Sigmoid colon (tissue), 7 donors: ENCODE measurements around the gene ARID2. TPM values are rescaled to one million over a fixed set of nuclear protein-coding genes. Genes with fewer than 3 reads are reported as not detected.

Experiments used
- DNase-seq: peaks from one replicate; pipeline ENCODE4 v3.0.0-alpha.2; 2019
- H3K27ac ChIP-seq, 4 donors: fragments of 200-600 bp; sonication (generic); one replicate each; pipeline ENCODE4 v1.5.1; 2016 to 2019; ENCODE audit warnings: mild to moderate bottlenecking in 1 of 4
- H3K27me3 ChIP-seq, 3 donors: fragments of 200-600 bp; sonication (generic); one replicate each; pipeline ENCODE4 v1.5.1; 2019; ENCODE audit warnings: mild to moderate bottlenecking in 1 of 3
- H3K36me3 ChIP-seq, 4 donors: fragments of 200-600 bp; sonication (generic); one replicate each; pipeline ENCODE4 v1.5.1; 2016 to 2019
- H3K4me1 ChIP-seq, 4 donors: fragments of 200-600 bp; sonication (generic); one replicate each; pipeline ENCODE4 v1.5.1; 2017 to 2019
- H3K4me3 ChIP-seq, 4 donors: fragments of 200-600 bp; sonication (generic); one replicate each; pipeline ENCODE4 v1.5.1; 2017 to 2019; ENCODE audit warnings: mild to moderate bottlenecking in 2 of 4, moderate library complexity in 1 of 4
- H3K9me3 ChIP-seq, 4 donors: fragments of 200-600 bp in 3 of 4; sonication (generic) in 3 of 4; one replicate each; pipeline versions ENCODE4 v1.5.1 to v1.6.1; 2013 to 2019
- CTCF ChIP-seq, 4 experiments: fragments of 450-650 bp in 3 of 4; fragments of 200-600 bp in 1 of 4; IDR thresholded peaks; one replicate each; pipeline ENCODE4 v1.5.1; 2016 to 2019; ENCODE audit warnings: antibody characterized with exemption in 4 of 4, mild to moderate bottlenecking in 3 of 4, moderate library complexity in 2 of 4
- EP300 ChIP-seq, 4 donors: sonication (generic); formaldehyde crosslinking; IDR thresholded peaks; one replicate each; pipeline ENCODE4 v1.6.1; 2017; ENCODE audit warnings: antibody characterized with exemption in 4 of 4
- POLR2A ChIP-seq, 2 donors: fragments of 450-650 bp; IDR thresholded peaks; one replicate each; pipeline ENCODE4 v1.6.1; 2016; ENCODE audit warnings: antibody characterized with exemption in 2 of 2, mild to moderate bottlenecking in 2 of 2, moderate library complexity in 2 of 2
- POLR2AphosphoS5 ChIP-seq, 4 donors: sonication (generic); formaldehyde crosslinking; IDR thresholded peaks; one replicate each; pipeline ENCODE4 v1.6.1; 2017; ENCODE audit warnings: antibody characterized with exemption in 4 of 4
- WGBS, 2 donors: extraction: QIAGEN DNeasy Blood & Tissue Kit; methylation state at CpG; one replicate each; pipeline ENCODE4 v1.1.7; 2013; 5-methylcytosine and 5-hydroxymethylcytosine counted together
- intact Hi-C: fragments of 100-400 bp; cut with DNase I; formaldehyde crosslinking; loops from one replicate; pipeline ENCODE4 v1.15.1; 2023
- polyA plus RNA-seq, 3 donors: library from polyadenylated mRNA; stranded (reverse); fragments of 200-250 nt; gene quantifications; one replicate each; pipeline ENCODE4 v1.2.3, GENCODE V29; 2013
- total RNA-seq, 4 donors: library from RNA; depleted of rRNA; stranded (reverse); fragments of >200 nt; gene quantifications; one replicate each; pipeline ENCODE4 v1.1.0, GENCODE V29; 2016
- donor health status: healthy with polysubstance abuse.
- donor health status: Bipolar disorder and iron deficiency.
- donor health status: healthy.

The ARID2 gene
- total and polyA plus RNA-seq, 7 donors = 3.2 to 42.4 (median 31.0) TPM

- no peaks in the 10 kb centered on the region for H3K36me3 ChIP-seq
- intact Hi-C loops = no loop called here
- WGBS, 2 donors = 100% methylated on average over 1 of the region's 1 CpG
- H3K27ac ChIP-seq = no peak overlapping the region
- no peaks in the 10 kb centered on the region for H3K27me3 ChIP-seq
- H3K4me1 ChIP-seq = peaks cover 0 to 10% (median 1%) of the 10 kb centered on the region in 4 donors
- H3K4me3 ChIP-seq = no peak overlapping the region
- no peak for TF ChIP-seq POLR2AphosphoS5 (IDR thresholded peaks at IDR 0.05)
- TF ChIP-seq POLR2A (IDR thresholded peaks at IDR 0.05) = no peak
- no peak for TF ChIP-seq CTCF (IDR thresholded peaks at IDR 0.05)
- no peaks in the 10 kb centered on the region for H3K9me3 ChIP-seq
- no peak for DNase-seq
These were observed 42.2 kb upstream of the ARID2 start for GRCh38 chr12:45687081-45688015.

DNA sequence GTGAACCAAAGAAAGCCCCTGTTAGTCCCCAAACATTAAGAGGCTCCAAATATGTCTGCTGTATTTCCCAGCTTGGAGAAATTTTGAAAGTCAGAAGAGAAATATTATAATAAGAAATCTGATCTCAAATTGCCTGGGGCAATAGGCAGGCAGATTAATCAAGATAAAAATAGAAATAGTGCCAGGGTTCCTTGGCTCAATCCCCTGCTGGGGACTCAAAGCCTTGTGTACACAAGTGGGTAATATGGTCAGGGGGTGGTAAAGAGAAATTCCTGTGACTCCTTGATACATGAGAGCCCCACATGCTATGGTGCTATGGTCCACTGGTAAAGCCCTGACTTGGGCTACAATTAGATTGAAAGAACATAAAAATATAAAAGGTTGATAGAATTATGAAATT, 41.3 kb upstream of the ARID2 start:
- intact Hi-C loops = no loop called here
- H3K9me3 ChIP-seq = no peaks in the 10 kb centered on the region
- no peak overlapping the region for H3K4me3 ChIP-seq
- no peaks in the 10 kb centered on the region for H3K36me3 ChIP-seq
- TF ChIP-seq POLR2AphosphoS5 (IDR thresholded peaks at IDR 0.05) = no peak
- TF ChIP-seq CTCF (IDR thresholded peaks at IDR 0.05) = no peak
- TF ChIP-seq EP300 (IDR thresholded peaks at IDR 0.05) = no peak
- H3K27me3 ChIP-seq = no peaks in the 10 kb centered on the region
- H3K27ac ChIP-seq = no peak overlapping the region
- DNase-seq = no peak
- peaks cover 0 to 10% (median 1%) of the 10 kb centered on the region in 4 donors for H3K4me1 ChIP-seq

GRCh38 chr12:45695035-45695434, 34.5 kb upstream of the ARID2 start:
- no peak for DNase-seq
- H3K9me3 ChIP-seq = peaks cover 0 to 6% (median 0%) of the 10 kb centered on the region in 4 donors
- H3K27ac ChIP-seq = no peak overlapping the region
- H3K4me3 ChIP-seq = no peak overlapping the region
- TF ChIP-seq POLR2AphosphoS5 (IDR thresholded peaks at IDR 0.05) = no peak
- no peak for TF ChIP-seq EP300 (IDR thresholded peaks at IDR 0.05)
- no peak for TF ChIP-seq CTCF (IDR thresholded peaks at IDR 0.05)
- TF ChIP-seq POLR2A (IDR thresholded peaks at IDR 0.05) = no peak
- H3K36me3 ChIP-seq = no peaks in the 10 kb centered on the region
- H3K27me3 ChIP-seq = no peaks in the 10 kb centered on the region
- intact Hi-C loops = no loop called here
- H3K4me1 ChIP-seq = peaks cover 0 to 19% (median 3%) of the 10 kb centered on the region in 4 donors
- 85 to 87% methylated on average over 2 of the region's 2 CpGs for WGBS, 2 donors

- no peaks in the 10 kb centered on the region for H3K36me3 ChIP-seq
- TF ChIP-seq POLR2AphosphoS5 (IDR thresholded peaks at IDR 0.05) (no peak), EP300 (IDR thresholded peaks at IDR 0.05) (no peak), POLR2A (IDR thresholded peaks at IDR 0.05) (no peak), CTCF (IDR thresholded peaks at IDR 0.05) (no peak)
- intact Hi-C loops = no loop called here
- H3K4me1 ChIP-seq = peaks cover 0 to 18% (median 3%) of the 10 kb centered on the region in 4 donors
- no peak overlapping the region for H3K4me3 ChIP-seq
- peaks cover 0 to 6% (median 0%) of the 10 kb centered on the region in 4 donors for H3K9me3 ChIP-seq
- no peak overlapping the region for H3K27ac ChIP-seq
- H3K27me3 ChIP-seq = no peaks in the 10 kb centered on the region
- DNase-seq = no peak
These were observed 33.9 kb upstream of the ARID2 start for GRCh38 chr12:45695606-45696005.
